Ramos (cell line): Measurements from ENCODE around the gene TPSAB1.
"Not testable (repeated sequence)": the region's sequence is repeated elsewhere in the genome, so short reads cannot be mapped to it uniquely, and the experiment has no call there.

Experiments used
- in situ Hi-C: fragments of 300-500 bp; cut with MboI; formaldehyde crosslinking; loops from one replicate; pipeline ENCODE4 v1.14.3; 2022; ENCODE audit warnings: low sequenced_read_pairs; ENCODE audit not compliant: unreplicated experiment

Gene TPSAB1

GRCh38 chr16:1243907-1244850, 3.7 kb downstream of the TPSAB1 start:
- in situ Hi-C loops, result not testable (repeated sequence)

DNA sequence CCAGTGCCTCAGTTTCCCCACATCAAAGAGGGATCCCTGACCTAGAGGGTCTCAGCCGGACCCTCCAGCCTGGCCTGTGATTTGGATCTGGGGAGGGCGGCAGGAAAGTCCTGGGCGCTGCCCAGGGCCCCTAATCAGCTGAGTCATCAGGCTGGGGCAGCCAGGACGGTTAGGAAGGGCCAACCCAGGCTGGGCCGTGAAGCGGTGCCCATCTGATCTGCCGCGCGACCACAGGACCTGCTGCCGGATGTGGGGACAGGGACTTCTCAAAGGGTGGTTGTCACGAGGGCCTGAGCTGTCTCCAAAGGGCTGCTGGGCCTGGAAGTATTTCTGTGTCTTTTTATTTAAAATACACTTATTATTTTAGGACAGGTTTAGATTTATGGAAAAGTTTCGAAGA, 4.4 kb downstream of the TPSAB1 start:
- in situ Hi-C loops, result no loop called here

DNA sequence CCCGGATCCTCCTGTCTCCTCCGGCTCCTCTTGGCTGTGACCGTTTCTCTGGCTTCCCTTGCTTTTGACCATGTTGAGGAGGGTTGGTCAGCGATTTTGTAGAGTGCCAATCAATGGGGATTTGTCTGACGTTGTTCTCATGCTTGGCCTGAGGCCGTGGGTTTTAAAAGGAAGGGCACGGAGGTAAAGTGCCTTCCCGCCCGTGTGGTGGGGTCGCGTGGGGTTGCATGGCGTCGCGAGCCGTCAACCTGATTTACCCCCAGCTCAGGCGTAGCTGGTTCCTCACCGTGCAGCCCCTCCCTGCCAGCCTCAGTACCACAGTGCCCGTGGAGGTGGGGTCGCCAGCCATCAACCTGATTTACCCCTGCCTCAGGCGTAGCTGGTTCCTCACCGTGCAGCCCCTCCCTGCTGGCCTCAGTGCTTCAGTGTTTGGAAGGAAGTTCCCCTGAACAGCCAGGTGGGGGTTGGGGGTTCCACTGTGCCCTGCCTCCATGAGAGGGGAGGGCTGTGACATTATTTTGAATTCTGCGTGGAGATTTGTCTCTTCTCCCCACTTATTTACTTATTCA, 5.0 kb downstream of the TPSAB1 start:
- in situ Hi-C loops, result no loop called here

GRCh38 chr16:1247903-1248537, 7.5 kb downstream of the TPSAB1 start:
- in situ Hi-C loops, result not testable (repeated sequence)

GRCh38 chr16:1249031-1249755, 8.7 kb downstream of the TPSAB1 start:
- in situ Hi-C loops, result not testable (repeated sequence)

DNA sequence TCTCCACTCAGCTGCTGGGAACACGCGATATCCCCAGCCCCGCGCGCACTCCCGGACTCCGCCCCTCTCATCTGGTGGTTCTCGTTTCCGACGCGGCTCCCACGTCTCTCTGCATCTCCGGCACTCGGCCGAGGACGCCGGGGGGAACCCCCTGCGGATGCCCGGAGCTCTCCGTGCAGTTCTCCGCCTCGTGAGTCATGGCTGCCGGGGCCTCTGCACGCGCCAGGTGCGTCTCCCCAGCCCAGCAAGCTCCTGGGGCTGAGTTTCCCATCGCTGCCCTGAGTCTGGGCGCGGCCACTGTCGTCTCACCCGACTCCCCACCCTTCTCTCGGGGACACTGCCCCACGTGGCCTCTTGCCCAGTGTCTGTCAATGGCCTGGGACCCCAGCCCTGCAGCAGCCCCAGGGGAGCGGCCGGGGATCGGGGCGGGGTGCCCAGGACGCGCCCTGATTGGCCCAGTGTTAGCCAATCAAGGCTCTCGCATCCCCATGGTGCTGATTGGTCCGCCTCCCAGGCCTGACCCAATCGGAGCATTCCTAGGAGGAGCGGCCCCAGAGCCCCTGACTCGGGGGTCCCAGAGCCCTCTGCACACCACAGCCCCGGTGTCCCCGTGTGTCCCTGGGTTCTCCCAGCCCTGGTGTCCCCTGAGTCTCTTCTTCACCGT, 13.3 kb downstream of the TPSAB1 start:
- in situ Hi-C loops, result not testable (repeated sequence)

- in situ Hi-C loops, result not testable (repeated sequence)
Observed at GRCh38 chr16:1254821-1255220, 14.3 kb downstream of the TPSAB1 start.

DNA sequence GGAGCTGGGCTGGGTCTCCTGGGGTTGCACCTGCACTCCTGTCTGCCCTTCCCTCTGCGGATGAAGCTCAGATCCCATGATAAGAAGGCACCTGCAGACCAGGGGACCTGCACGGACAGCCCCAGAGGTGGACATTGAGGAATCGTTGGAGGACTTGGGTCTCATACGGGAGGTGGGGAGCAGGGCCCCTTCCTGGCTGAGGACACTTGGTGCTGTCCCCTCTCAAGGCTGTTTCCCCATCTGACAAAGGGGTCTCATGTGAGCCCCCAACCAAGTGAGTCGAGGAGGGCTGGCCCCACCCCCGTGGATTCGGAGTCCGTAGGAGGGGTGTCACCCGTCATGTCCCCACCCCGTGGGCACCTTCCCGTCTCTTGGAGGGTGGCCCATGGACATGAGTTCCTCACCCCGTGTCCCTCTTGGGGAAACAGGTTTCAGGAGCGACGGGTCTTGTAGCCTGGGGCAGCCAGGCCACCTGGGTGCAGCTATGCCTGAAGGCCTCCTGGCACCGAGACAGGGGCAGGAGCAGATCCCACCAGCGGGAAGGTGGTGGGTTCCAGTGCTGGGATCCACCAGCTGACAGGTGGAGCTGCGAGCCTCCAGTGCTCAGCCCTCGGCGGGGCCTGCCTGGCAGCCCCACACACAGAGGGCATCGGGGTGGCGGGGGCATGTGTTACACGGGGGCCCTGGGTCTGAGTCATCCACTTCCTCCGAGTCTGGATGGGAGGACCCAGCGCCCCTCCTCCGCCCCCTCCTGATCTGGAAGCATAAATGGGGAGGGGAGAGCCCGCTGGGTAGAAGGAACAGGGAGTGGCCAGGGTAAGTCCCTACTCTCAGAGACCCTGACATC, 15.0 kb downstream of the TPSAB1 start, which contains the start of gene TPSD1:
Gene TPSD1 (plus strand): TSS at position 794 of the 847 bp plus-strand sequence. CDS start 212 bp downstream, outside the sequence.
- in situ Hi-C loops, result not testable (repeated sequence)

DNA sequence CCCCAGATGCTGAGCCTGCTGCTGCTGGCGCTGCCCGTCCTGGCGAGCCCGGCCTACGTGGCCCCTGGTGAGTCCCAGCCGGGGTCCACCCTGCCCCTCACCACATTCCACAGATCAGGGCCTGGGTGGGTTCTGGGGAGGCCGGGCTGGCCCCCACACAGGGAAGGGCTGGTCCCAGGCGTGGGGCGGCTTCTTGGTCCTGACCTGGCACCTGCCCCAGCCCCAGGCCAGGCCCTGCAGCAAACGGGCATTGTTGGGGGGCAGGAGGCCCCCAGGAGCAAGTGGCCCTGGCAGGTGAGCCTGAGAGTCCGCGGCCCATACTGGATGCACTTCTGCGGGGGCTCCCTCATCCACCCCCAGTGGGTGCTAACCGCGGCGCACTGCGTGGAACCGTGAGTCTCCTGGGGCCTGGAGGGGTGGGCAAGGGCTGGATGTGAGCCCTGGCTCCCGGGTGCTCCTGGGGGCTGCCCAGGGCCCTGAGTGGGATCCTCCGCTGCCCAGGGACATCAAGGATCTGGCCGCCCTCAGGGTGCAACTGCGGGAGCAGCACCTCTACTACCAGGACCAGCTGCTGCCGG, 15.9 kb downstream of the TPSAB1 start:
- in situ Hi-C loops, result not testable (repeated sequence)

- in situ Hi-C loops, result no loop called here
Observed at GRCh38 chr16:1256874-1257322, 16.4 kb downstream of the TPSAB1 start.

DNA sequence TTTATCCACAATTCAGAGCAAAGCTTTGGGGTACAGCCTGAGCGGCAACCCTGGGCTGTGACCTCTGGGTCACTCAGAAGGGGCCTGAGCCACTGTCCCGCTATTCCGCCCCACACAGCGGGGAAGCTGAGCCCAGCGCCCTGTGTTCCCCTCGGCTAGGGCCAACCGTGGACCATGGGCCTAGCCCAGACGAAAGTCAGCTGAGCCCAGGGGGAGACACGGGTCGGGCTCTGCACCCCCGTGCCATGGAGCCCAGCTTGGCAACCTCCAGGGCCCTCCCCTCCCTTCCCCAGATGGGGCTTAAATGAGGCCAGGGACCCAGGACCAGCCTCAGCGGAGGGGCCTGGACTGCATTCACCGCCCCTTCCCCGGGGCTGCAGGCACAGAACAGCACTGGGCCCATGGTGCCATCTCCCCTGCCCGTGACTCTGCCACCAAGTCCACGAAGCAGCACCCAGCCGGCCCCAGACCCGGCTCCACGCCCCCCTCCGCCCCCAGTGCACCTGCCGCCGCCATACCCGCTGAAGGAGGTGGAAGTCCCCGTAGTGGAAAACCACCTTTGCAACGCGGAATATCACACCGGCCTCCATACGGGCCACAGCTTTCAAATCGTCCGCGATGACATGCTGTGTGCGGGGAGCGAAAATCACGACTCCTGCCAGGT, 17.2 kb downstream of the TPSAB1 start:
- in situ Hi-C loops, result no loop called here

DNA sequence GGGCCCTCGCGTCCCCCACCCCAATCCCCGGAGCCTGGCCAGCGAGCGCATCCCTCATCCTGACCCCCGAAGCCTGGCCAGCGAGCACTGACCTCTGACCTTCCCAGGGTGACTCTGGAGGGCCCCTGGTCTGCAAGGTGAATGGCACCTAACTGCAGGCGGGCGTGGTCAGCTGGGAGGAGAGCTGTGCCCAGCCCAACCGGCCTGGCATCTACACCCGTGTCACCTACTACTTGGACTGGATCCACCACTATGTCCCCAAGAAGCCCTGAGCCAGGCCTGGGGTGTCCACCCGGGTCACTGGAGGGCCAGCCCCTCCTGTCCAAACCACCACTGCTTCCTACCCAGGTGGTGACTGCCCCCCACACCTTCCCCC, 17.7 kb downstream of the TPSAB1 start:
- in situ Hi-C loops, result no loop called here

DNA sequence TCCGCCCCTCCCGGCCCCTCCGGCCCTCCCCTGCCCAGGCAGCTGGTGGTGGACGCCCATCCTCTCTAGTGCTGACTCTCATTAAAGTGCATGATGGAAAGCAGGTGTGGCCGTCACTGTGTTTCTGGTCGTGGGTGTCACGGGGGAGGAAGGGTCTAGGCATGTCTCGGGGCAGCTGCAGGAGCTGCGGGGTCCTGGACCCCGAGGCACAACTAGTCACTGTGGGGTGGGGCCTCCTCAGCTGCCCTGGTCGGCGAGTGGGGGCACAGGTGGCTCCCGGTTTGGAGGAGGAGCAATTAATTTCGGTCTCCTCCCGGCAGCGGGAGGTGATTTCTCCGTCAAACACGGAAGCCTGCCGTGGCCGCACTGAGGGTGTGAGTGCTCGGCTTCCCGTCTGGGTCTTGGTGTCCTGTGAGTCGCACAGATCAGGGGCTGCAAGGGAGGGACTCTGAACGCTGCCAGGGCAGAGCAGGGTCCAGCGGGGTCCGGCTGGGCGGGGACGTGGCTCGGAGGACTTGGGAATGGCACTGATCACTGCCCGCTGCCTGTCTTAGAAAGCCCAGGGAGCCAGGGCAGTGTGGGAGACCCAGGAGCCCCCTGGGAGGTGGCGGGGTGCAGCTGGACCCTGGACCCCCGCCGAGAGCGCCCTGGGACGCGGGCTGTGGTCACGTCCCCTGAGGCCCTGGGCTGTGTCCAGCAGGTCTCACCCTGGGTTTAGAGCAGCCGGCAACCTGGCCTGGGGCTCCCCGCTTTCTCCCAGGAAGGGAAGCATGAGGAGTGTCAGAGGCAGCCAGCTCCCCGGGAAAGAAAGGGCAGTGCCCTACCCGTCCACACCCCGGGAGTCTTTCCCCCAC, 18.6 kb downstream of the TPSAB1 start:
- in situ Hi-C loops, result no loop called here

DNA sequence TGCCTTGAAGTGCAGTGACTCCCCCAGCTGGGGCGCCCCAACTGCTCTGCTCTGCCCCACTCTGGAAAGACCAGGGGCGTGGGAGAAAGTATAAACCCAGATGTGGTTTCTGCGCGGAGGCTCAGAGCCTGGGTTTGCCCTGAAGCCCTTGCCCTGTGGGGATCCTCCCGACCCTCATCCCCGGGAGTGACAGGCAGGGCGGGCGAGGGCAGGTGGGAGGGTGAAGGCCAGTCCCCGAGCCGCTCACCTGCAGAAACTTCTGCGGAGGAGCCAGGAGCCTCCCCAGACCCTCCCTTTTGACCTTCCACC, 19.2 kb downstream of the TPSAB1 start:
- in situ Hi-C loops, result no loop called here

- in situ Hi-C loops, result no loop called here
Observed at GRCh38 chr16:1260101-1260680, 19.7 kb downstream of the TPSAB1 start.

GRCh38 chr16:1261131-1261892, 20.8 kb downstream of the TPSAB1 start:
- in situ Hi-C loops, result no loop called here
